Measurements from ENCODE around the gene ALAS1.

Gene ALAS1

DNA sequence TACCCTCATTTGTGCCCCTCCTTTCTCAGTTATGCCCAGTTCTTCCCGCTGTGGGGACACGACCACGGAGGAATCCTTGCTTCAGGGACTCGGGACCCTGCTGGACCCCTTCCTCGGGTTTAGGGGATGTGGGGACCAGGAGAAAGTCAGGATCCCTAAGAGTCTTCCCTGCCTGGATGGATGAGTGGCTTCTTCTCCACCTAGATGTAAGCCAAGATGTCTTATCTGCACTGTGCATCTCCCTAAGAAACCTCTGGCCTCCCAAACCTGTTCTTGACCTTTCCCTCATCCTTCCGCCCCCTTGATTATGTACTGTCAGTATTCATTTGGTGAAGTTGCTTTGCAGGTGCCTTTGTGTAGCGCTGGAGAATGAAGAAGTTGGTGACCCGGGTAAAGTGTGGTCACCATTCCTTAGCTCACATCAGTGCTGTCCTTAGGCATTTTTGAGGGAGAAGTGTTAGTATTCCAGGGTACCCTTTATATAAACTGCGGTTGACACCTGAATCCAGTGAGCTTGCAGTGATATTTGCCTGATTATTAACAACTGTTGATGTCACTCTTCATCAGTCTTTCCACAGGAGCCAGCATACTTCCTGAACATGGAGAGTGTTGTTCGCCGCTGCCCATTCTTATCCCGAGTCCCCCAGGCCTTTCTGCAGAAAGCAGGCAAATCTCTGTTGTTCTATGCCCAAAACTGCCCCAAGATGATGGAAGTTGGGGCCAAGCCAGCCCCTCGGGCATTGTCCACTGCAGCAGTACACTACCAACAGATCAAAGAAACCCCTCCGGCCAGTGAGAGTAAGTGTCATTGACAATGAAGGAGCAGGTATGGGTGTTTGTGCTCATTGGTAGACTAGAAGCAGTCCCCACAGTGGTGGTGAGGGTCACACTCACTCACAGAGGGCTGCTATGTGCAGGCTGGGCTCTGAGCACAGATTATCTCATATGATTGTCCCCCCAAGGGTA, 966 bp downstream of the ALAS1 start:
- DNase-seq (ENCODE audit: low read depth): no peak

DNA sequence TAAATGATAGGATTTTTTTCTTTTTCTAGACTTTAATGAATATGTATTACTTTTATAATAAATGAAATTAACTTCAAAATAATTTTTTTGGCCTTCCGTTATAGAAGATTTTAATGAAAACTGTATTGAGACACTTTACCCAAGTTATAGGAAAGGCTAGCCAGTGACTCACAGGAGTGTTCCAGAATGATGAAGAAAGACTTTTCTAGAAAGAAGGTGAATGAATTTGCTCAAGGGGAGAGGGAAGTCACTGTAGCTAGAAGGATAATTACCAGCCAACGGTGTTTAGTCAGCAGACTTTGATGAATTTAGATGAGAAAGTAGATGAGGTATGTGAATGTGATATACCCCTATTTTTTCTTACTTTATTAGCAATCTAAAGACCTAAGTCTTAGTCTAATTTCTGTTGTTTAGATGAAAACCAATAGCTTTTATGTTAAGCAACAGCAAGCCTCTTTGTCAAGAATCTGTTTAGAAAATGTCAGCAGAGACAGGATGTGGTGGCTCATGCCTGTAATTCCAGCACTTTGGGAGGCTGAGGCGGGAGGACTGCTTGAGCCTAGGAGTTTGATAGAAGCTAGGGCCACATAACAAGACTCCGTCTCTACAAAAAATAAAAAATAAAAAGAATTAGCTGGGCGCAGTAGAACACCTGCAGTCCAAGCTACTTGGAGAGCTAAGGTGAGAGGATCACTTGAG, 3.2 kb downstream of the ALAS1 start:
- no peak for DNase-seq (ENCODE audit: low read depth)

DNA sequence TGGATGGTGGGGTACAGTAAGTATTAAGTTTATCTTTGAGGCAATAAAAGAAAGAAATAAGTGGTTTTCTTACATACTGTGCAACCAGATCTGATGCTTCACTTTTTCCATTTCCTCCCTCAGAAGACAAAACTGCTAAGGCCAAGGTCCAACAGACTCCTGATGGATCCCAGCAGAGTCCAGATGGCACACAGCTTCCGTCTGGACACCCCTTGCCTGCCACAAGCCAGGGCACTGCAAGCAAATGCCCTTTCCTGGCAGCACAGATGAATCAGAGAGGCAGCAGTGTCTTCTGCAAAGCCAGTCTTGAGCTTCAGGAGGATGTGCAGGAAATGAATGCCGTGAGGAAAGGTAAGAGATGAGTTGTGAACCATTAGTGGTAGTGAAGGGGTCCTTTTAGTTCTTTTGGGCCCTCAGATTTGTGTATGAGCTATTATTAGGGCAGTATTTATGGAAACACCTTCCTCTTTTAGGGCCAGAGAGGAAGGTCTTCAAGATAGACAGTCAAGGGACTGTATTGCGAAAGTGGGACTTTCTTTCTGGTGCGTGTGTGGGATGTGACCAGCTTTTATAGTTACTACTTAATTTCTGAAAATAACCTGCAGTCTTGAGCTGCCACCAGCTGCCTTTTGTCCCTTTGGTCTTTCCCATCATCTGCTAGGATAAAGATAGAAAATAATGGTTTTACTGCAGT, 4.6 kb downstream of the ALAS1 start:
- DNase-seq (ENCODE audit: low read depth): no peak

DNA sequence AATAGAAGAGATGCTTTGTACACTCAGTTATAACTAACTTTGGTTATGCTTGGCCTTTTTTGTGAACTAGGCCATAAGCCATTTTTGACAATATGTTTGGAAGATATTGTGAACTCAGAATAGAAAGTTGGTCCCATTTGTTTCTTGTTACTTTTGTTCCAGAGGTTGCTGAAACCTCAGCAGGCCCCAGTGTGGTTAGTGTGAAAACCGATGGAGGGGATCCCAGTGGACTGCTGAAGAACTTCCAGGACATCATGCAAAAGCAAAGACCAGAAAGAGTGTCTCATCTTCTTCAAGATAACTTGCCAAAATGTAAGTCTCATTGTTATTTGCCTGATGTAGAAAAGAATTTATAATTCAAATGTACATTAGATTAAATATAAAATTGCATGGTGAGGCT, 5.7 kb downstream of the ALAS1 start:
- DNase-seq (ENCODE audit: low read depth): no peak

DNA sequence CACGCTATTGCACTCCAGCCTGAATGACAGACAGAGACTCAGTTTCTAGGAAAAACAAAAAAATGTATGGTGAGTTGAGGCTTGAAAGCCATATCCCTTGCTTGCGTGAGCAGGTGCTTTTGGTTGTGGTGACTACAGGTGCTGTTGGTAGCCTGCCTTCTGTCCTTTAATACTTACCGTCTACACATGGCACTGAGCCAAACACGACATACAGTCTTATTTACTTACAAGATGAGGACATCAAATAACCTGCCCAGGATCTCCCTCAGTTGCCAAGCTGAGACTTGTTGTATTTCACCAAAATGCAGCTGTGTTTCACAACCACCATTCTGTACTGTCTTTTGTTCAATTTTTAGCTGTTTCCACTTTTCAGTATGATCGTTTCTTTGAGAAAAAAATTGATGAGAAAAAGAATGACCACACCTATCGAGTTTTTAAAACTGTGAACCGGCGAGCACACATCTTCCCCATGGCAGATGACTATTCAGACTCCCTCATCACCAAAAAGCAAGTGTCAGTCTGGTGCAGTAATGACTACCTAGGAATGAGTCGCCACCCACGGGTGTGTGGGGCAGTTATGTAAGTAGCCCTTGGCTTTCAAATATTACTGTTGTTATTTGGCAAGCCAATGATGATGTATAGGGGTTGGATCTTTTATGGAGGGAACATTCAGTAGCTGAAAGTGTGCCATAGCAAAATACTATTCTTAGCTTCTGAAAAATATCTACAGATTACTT, 6.5 kb downstream of the ALAS1 start:
- no peak for DNase-seq (ENCODE audit: low read depth)

DNA sequence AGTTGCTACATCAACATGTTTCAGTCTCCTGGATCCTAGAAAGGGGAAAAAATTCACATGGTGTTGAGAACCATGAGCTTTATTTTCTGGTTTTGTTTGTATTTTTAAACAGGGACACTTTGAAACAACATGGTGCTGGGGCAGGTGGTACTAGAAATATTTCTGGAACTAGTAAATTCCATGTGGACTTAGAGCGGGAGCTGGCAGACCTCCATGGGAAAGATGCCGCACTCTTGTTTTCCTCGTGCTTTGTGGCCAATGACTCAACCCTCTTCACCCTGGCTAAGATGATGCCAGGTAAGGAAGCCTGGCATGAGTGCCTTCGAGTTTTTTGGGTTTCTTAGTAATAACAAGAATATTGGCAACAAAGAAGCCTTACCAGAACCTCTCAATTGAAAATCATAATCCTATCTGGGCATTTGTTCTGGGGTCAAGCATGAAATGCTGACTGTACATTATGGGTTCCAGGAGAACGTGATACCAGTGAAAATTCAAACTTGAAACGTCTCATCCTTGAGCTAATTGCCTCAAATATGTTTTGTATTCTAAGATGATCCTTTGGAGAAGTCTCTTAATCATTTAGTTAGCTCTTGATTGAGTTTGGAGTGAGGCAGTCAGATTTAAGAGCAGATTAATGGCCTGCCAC, 7.9 kb downstream of the ALAS1 start:
- DNase-seq (ENCODE audit: low read depth): no peak

DNA sequence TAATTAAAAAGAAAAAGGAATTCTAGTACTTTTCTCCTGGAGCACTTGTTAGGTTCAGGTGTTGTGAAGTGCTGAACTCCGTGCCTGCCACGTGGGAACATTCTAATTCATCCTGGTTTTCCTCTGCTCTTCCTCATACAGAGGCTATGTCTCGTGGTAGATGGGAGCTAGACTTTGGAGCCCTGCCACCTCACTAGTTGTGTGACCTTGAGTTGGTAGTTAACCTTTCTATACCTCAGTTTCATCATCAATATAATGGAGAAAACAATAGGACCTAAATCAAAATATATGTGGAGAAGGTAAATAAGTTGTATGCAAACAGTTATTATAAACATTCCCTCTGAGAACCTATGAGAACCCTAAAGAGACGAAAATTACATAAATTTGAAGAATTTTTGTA, 10.6 kb downstream of the ALAS1 start:
- no peak for DNase-seq (ENCODE audit: low read depth)

DNA sequence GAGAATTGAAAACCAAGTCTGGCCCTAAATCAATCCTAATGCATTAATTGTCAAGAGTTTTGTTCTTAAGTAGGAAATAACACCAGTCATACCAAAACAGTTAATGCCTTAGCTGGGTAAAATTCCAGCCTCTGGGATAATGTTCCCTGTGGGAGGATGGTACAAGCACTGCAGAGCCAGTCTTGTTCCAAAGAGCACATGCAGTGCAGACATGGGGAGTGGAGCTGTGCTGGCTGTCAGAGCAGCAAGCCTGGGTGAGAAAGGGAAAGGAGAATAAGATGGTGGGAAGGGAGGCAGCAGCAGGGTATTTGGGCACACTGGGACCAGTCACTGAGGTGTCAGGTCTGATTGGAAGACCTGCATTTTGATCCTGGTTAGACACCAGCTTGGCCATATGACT, 12.1 kb downstream of the ALAS1 start:
- no peak for DNase-seq (ENCODE audit: low read depth)

DNA sequence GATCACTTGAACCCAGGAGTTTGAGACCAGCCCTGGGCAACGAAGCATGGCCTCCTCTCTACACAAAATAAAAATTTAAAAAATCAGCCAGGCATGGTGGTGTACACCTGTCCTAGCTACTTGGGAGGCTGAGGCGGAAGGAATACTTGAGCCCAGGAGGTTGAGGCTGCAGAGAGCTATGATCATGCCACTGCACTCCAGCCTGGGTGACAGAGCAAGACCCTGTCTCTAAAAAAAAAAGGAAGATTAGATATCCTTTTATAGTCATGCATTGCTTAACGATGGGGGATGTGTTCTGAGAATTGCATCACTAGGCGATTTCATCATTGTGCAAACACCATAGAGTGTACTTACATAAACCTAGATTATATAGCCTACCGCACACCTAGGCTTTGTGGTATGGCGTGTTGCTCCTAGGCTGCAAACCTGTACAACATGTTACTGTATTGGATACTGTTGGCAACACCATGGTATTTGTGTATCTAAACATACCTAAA, 12.6 kb downstream of the ALAS1 start:
- no peak for DNase-seq (ENCODE audit: low read depth)

DNA sequence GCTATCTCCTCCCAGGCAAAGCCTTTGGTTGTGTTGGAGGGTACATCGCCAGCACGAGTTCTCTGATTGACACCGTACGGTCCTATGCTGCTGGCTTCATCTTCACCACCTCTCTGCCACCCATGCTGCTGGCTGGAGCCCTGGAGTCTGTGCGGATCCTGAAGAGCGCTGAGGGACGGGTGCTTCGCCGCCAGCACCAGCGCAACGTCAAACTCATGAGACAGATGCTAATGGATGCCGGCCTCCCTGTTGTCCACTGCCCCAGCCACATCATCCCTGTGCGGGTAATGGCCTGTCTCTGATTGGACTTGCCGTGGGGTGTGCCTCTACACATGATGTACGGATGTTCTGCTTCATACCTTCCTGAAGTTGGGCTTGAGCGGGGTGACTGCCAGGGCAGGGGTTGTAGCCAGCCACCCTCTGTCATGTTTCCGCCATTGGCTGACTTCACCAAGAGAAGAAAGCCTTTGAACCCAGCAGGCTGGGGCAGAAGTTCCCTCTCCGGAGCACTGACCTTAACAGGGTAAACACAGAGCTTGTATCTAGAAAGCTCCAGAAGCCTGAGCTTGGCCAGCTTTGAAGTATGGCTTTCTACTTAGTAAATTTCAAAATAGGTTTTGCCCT, 13.4 kb downstream of the ALAS1 start:
- DNase-seq (ENCODE audit: low read depth): no peak

DNA sequence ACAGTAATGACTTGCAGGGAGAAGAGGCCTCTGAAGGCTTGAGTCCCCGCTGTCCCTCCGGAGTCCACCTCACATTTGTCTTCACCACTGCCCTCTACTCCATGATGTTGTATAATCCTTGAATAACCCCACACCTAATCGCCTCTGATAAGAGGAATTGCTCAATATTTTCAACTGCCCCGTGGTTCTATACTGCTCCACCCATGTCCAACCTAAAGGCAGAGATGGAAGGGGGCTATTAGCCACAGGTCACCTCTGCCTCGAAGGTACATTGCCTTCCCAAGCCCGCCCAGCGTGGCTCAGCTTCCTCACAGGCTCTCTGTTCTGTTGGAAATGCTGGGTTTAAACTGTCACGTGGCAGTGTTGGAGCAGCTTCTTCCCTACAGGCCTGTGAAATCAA, 15.0 kb downstream of the ALAS1 start:
- DNase-seq (ENCODE audit: low read depth): no peak

DNA sequence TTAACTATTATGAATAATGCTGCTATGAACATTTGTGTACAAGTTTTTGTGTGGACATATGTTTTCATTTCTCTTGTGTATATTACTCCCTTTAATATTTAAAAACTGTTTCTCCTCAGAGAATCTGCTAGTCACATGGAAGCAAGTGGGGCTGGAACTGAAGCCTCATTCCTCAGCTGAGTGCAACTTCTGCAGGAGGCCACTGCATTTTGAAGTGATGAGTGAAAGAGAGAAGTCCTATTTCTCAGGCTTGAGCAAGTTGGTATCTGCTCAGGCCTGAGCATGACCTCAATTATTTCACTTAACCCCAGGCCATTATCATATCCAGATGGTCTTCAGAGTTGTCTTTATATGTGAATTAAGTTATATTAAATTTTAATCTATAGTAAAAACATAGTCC, 15.9 kb downstream of the ALAS1 start:
- no peak for DNase-seq (ENCODE audit: low read depth)

DNA sequence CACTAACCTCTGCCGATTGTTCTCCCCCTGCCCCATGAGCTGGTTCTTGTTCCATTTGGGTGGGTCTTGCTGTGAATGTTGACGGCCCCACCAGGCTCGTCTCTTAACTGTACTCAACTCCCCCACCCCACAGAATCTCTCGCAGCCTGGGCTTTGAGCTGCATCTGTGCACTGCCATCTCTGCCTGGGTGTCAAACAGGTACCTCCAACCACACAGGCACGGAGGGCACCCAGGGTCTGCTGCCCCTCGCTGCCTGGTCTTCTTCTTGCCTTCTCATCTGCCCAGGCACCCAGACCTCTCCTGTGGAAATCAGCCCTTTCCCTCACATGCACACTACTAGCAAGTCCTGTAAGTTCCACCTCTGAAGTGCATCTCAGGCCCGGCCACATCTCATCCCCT, 17.4 kb downstream of the ALAS1 start:
- DNase-seq (ENCODE audit: low read depth): no peak

DNA sequence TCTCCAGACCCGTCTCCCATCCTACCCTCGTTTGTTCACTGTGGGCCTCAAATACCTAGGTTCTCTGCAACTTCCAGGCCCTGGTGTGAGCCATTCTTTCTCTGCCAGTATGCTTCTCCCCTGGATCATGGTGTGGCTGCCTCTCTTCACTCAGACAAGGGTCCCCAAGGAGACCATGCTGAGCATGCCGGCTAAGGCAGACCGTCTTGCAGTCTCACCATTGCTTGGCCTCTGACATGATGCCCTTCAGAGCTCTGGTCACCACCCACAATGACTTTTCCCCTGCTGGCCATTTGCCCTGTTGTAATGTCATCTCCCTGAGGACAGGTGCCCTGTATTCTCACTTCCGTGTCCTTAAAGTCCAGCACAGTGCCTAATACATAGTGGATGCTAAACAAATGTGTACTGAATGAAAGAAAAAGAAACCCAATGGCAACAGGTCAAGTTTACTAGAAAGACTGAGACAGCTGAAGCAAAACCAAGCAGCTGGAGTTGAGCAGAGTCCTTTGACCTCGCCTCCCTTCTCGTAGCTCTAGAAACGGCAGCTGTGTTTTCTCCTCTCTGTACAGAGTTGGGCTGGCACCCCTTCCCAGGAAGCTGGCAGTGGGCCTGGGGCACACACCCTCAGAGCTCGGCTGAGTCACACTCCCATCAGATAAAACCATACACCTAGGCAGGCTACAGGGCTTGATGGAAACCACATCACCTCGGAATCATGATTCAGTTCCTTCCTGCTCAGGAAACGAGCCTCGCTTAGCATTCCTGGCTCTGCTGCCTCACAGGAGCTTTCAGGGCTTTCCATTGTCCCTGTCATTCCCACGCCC, 18.8 kb downstream of the ALAS1 start:
- no peak for DNase-seq (ENCODE audit: low read depth)

DNA sequence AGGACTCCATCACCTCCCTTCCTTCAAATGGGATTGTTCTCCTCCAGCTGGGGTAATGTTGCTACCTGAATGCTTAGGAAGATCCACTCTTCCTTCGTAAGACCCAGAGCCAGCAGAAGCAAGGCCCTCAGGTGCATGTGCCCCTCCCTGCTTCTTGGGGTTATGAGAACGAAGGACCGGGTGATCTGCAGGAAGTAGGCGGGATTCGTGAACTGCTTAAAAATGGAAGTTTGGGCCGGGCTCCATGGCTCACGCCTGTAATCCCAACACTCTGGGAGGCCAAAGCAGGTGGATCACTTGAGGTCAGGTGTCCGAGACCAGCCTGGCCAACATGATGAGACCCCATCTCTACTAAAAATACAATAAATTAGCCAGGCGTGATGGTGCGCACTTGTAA, 19.4 kb downstream of the ALAS1 start:
- DNase-seq (ENCODE audit: low read depth): no peak

DNA sequence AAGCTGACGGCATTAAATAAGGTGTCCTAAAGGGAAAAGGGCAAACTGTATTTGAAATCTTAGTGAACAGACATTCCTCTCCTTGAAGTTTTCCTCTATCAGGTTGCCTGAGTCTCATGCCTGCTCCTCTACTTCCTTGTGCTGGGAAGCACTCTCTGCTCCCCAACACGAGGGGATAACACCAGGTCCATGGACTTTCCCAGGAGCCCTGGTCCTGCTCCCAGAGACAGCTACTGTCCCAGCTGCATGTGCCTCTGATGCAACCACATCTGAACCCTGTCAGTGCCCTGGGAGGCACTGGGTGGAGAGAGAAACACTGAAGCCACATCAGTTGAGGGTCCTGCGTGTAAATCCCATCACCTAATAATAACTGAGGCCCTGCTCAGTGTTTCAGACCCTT, 20.1 kb downstream of the ALAS1 start:
- DNase-seq (ENCODE audit: low read depth): no peak

DNA sequence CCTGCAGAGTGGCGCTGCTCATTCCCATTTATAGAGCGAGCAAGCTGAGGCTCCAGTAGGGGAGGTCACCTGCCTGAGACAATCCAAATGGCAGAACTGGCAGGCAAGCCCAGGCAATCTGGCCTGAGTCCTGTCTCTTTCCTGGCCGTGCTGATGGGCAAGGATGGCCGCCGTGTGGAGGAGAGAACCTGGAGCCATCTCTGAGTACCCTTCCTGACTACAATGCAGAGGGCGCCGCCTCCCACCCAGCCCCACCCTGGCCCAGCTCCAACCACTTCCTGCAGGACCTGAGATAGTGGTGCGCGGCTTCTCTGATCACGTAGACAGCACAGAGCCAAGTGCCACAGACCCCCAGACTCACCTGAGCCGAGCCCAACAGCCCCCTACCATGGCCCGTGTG, 20.5 kb downstream of the ALAS1 start:
- DNase-seq (ENCODE audit: low read depth): no peak

DNA sequence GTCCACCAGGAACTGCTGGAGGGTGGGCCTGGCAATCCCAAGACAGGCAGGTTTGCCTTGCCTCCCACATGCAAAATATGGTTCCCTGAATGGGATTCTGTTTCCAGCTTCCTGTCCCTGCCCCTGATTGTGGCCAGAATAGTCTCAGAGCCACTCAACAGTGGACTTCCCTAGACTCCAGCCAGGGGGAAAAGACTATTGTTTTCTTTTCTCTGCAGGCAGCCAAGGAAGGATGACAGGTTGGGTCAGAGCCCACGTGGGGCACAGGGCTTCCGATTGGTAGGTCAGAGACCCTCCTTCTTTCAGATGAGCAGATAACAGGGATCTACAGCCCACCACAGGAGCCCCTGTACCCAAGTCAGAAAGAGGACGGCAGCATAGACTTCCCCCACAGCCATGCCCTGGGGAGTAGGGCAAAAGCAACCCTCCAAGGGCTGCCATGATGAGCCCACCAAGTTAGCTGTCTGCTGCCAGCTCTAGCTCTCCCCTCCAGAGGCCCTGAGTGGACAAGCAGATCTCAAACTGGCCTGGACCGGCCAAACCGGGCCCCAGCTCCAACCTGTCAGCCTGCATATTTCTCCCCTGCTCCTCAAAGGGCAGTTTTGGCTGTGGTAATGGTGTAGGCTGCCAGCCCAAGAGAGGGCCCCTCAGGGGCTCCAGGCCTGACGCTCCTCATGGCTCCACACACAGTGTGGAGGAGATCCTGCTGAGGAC, 21.1 kb downstream of the ALAS1 start:
- DNase-seq (ENCODE audit: low read depth): no peak

DNA sequence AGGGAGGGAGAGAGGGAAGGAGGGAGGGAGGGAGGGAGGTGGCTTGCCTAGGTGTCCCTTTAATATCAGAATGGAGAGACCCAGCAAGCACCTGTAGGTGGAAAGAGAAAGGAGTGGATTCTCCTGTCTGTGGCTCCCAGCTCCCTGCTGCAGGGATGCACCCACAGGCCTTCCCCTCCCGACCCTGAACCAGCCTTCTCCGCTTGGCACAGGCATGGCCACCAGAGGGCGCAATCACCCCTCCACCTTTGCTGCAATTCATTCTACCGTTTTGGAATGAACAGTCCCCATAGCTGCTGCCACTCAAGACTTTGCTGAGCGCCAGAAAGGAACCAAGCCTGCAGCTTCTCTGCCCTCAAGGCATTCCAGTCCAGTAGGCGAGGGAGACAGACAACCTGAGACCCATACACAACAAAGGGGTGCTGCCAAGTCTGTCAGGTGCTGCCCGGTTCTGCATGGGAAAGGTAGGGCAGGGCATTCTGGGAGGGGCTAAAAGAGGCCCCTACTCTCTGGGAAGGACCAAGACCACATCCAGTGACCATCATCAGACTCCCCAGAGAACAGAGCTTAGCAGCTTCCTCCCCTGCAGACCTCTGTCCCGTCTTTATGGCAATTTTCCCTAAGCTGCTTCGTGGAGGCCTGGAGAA, 22.5 kb downstream of the ALAS1 start:
- peak; percentile 90 for DNase-seq (ENCODE audit: low read depth)

Data from stimulated activated CD8-positive, alpha-beta memory T cell treated with anti-CD3 and anti-CD28 coated beads, Interleukin-15, amount 100 ng/mL, for 24 hours (primary cell).